Rectal smooth muscle tissue (tissue), 1 donor: Measurements from ENCODE around the gene ANAPC5.

ENCODE experiments used
- H3K27ac ChIP-seq: one replicate; pipeline ENCODE4 v1.7.0; 2013; ENCODE audit warnings: low read depth, low read length, inconsistent platforms
- H3K27me3 ChIP-seq: one replicate; pipeline ENCODE4 v1.7.0; 2013; ENCODE audit warnings: low read length; ENCODE audit not compliant: control insufficient read depth, insufficient read depth
- H3K36me3 ChIP-seq: one replicate; pipeline ENCODE4 v1.7.0; 2013; ENCODE audit warnings: low read length; ENCODE audit not compliant: control insufficient read depth, insufficient read depth
- H3K4me1 ChIP-seq: one replicate; pipeline ENCODE4 v1.7.0; 2013; ENCODE audit warnings: low read length; ENCODE audit not compliant: control insufficient read depth, insufficient read depth
- H3K4me3 ChIP-seq: one replicate; pipeline ENCODE4 v1.7.0; 2013; ENCODE audit warnings: low read length
- H3K9ac ChIP-seq: one replicate; pipeline ENCODE4 v1.7.0; 2013; ENCODE audit warnings: low read length

The ANAPC5 gene

GRCh38 chr12:121357331-121357730 is 5.1 kb upstream of the ANAPC5 start:
- no peaks in the 10 kb centered on the region for H3K27me3 ChIP-seq
- H3K36me3 ChIP-seq: no peaks in the 10 kb centered on the region
- no peak overlapping the region for H3K9ac ChIP-seq
- no peaks in the 10 kb centered on the region for H3K4me1 ChIP-seq
- no peak overlapping the region for H3K4me3 ChIP-seq
- no peak overlapping the region for H3K27ac ChIP-seq

- Histone ChIP-seq H3K36me3 (no peaks in the 10 kb centered on the region), H3K9ac (no peak overlapping the region), H3K4me3 (no peak overlapping the region), H3K4me1 (no peaks in the 10 kb centered on the region), H3K27me3 (no peaks in the 10 kb centered on the region), H3K27ac (no peak overlapping the region)
These were observed 4.4 kb upstream of the ANAPC5 start for GRCh38 chr12:121356657-121357056.

- H3K27ac ChIP-seq: no peak overlapping the region
- no peaks in the 10 kb centered on the region for H3K27me3 ChIP-seq
- no peak overlapping the region for H3K4me3 ChIP-seq
- H3K9ac ChIP-seq: no peak overlapping the region
- no peaks in the 10 kb centered on the region for H3K36me3 ChIP-seq
- no peaks in the 10 kb centered on the region for H3K4me1 ChIP-seq
These were observed 3.6 kb upstream of the ANAPC5 start for GRCh38 chr12:121355818-121356217.

GRCh38 chr12:121352682-121353018 is 439 bp upstream of the ANAPC5 start:
- no peaks in the 10 kb centered on the region for H3K27me3 ChIP-seq
- no peaks in the 10 kb centered on the region for H3K36me3 ChIP-seq
- peak overlapping the region; percentile 62 for H3K4me3 ChIP-seq
- no peaks in the 10 kb centered on the region for H3K4me1 ChIP-seq
- no peak overlapping the region for H3K9ac ChIP-seq
- H3K27ac ChIP-seq: peak overlapping the region; percentile 70

GRCh38 chr12:121346747-121347146 is 5.5 kb downstream of the ANAPC5 start:
- Histone ChIP-seq H3K4me3 (no peak overlapping the region), H3K27me3 (no peaks in the 10 kb centered on the region), H3K36me3 (peaks cover 20% of the 10 kb centered on the region), H3K27ac (no peak overlapping the region), H3K9ac (no peak overlapping the region), H3K4me1 (no peaks in the 10 kb centered on the region)

DNA sequence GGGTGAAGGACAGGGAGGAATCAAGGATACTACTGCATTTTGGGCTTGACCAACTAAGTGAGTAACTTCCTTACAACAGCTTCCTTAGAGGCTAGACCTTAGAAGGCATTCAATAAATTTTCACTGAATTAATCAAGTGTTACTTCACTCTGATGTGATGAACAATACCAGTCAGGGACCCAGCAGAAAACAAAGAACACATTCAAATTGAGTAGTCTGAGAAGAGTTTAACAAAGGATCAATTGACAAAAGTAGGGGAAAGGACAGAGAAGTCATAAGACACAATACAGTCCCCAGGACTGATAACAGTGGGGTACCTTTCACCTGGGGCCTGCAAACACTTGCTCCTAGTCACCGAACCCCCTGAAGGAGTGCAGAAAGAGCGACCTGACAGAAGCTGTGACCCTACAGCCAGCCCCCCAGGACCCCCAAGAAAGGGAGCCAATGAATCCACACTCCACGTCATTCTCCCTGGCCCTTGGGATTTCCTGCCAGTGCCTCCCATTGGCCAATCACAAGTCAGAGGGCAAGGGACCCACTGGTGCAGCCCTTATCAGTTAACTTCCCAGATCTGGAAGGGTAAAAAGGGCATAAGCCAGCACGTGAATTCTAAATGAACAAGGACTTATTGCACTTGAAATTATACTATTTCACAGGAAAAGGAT is 6.9 kb downstream of the ANAPC5 start:
- Histone ChIP-seq H3K4me1 (no peaks in the 10 kb centered on the region), H3K36me3 (peaks cover 23% of the 10 kb centered on the region), H3K4me3 (no peak overlapping the region), H3K27ac (no peak overlapping the region), H3K27me3 (no peaks in the 10 kb centered on the region), H3K9ac (no peak overlapping the region)

- H3K9ac ChIP-seq: no peak overlapping the region
- H3K4me3 ChIP-seq: no peak overlapping the region
- H3K36me3 ChIP-seq: peaks cover 23% of the 10 kb centered on the region
- H3K4me1 ChIP-seq: no peaks in the 10 kb centered on the region
- H3K27me3 ChIP-seq: no peaks in the 10 kb centered on the region
- no peak overlapping the region for H3K27ac ChIP-seq
These were observed 7.7 kb downstream of the ANAPC5 start for GRCh38 chr12:121344506-121344905.

DNA sequence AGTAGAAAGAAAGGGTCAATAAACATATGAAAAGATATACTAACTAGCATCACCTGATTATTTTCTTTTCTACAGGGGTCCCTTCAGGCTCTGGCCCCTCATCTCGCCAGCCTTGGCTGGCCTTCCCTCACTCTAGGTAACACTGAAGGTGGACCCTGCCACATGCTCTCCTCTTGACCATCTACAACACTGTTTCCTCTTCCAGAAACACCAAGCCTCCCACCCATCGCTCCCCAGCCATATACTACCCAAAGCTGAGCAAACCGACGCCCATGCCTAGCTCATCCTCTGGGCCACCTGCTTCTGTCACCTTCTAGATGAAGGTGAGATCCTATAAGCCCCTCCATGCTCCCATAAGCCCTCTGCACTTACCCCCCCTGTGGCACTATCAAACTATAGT is 14.8 kb downstream of the ANAPC5 start:
- H3K27me3 ChIP-seq: no peaks in the 10 kb centered on the region
- no peak overlapping the region for H3K4me3 ChIP-seq
- peaks cover 2% of the 10 kb centered on the region for H3K4me1 ChIP-seq
- H3K27ac ChIP-seq: no peak overlapping the region
- peaks cover 19% of the 10 kb centered on the region for H3K36me3 ChIP-seq
- H3K9ac ChIP-seq: no peak overlapping the region

DNA sequence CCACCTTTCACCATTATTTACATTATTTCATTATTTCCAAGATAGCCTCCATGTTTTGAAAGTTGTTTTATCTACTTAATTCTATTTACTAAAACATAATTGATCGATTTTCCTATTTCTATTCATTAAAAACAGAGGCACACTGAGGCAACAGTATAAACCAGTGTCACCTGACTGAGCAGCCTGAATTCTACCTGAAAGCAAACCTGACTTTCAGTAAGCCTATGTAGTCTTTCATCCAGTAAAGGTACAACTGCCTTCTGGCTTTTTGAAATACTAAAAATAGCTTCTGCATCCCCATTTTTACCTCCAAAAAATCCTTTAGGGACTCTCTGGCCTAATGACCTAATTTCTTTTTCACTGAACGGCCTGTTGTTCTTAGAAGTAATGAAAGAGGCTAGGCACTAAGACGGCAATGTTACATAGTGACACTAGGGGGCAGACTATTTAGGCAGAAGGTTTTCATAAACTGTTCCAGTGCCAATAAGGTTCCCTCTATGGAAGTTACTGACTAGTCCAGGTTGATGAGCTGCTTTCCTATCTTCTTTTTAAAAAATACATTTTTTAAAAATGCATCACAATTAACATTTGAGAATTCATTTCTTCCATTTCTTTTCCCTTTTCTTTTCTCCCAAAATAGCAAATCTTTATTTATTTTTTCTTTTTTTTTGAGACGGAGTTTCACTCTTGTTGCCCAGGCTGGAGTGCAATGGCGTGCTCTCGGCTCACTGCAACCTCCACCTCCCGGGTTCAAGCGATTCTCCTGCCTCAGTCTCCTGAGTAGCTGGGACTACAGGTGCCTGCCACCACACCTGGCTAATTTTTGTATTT is 17.5 kb downstream of the ANAPC5 start:
- H3K27me3 ChIP-seq: no peaks in the 10 kb centered on the region
- H3K27ac ChIP-seq: no peak overlapping the region
- H3K36me3 ChIP-seq: peaks cover 16% of the 10 kb centered on the region
- H3K4me1 ChIP-seq: peaks cover 2% of the 10 kb centered on the region
- no peak overlapping the region for H3K4me3 ChIP-seq
- H3K9ac ChIP-seq: no peak overlapping the region

DNA sequence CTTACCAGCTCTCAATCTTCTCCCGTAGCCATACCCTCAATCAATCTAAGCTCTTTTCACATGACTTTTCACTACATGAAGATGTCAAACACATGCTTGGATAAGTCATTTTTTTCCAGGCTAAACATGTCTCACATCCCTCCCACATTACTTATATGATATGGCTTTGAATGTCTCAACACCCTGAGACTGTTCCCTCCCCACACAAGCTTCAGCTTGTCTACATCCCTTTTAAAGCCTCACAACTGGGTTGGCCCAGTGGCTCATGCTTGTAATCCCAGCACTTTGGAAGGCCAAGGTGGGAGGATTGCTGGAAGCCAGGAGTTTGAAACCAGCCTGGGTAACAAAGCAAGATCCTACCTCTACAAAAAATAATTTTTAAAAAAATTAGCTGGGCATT is 18.5 kb downstream of the ANAPC5 start:
- Histone ChIP-seq H3K4me3 (no peak overlapping the region), H3K27ac (no peak overlapping the region), H3K9ac (no peak overlapping the region), H3K4me1 (peaks cover 2% of the 10 kb centered on the region), H3K36me3 (peaks cover 17% of the 10 kb centered on the region), H3K27me3 (no peaks in the 10 kb centered on the region)

DNA sequence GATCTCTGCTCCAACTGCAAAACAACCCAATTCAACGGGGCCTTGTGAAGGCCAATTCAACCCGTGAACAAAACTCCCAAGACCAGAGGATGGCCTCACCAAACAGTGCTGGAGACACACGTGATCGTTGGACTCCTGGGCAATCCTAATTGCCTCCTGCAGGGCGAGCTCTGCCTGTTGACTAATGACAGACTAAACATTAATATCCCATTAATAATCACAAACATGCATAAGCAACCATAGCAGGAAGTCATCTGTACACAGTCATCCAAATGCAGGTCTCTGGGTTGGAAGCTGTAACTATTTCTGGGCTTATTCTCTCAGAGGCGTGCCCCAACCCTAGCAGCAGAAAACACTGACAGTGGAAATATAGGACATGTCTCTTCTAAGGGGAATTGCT is 21.0 kb downstream of the ANAPC5 start:
- Histone ChIP-seq H3K9ac (no peak overlapping the region), H3K36me3 (peaks cover 17% of the 10 kb centered on the region), H3K4me1 (peaks cover 2% of the 10 kb centered on the region), H3K27me3 (no peaks in the 10 kb centered on the region), H3K27ac (no peak overlapping the region), H3K4me3 (no peak overlapping the region)

GRCh38 chr12:121330692-121331091 is 21.5 kb downstream of the ANAPC5 start:
- H3K27ac ChIP-seq: no peak overlapping the region
- H3K27me3 ChIP-seq: no peaks in the 10 kb centered on the region
- peaks cover 2% of the 10 kb centered on the region for H3K4me1 ChIP-seq
- peaks cover 17% of the 10 kb centered on the region for H3K36me3 ChIP-seq
- no peak overlapping the region for H3K9ac ChIP-seq
- no peak overlapping the region for H3K4me3 ChIP-seq

DNA sequence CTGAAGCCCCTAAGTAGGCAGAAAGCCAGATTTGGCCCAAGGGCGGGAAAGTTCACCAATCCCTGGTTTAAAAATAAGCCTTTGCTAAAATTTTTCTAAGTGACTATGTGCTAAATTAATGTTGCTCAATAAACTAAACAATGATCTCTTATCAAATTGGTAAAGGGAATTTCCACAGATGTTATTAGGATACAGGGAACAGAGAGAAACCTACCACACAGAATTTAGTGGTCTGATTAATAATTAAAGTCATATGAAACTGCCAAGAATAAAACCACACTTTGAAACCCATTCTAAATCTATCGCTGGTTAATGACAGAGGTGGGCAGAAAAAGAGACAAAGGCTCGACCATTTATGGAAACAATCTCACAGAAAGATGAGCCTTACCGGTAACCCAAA is 22.0 kb downstream of the ANAPC5 start:
- H3K4me1 ChIP-seq: peaks cover 2% of the 10 kb centered on the region
- H3K9ac ChIP-seq: no peak overlapping the region
- no peak overlapping the region for H3K27ac ChIP-seq
- H3K27me3 ChIP-seq: no peaks in the 10 kb centered on the region
- H3K36me3 ChIP-seq: peaks cover 17% of the 10 kb centered on the region
- no peak overlapping the region for H3K4me3 ChIP-seq
